Effector memory CD4-positive, alpha-beta T cell (primary cell): ENCODE data around the gene DPF3.

Experiments
- DNase-seq, 3 donors: peaks; one replicate each; pipeline ENCODE4 v3.0.0-alpha.2; 2020
- H3K27ac ChIP-seq: 2 replicates; pipeline ENCODE4 v1.7.0; 2013; ENCODE audit warnings: mild to moderate bottlenecking, low read length, moderate library complexity; ENCODE audit not compliant: insufficient read depth, poor library complexity, severe bottlenecking
- H3K27me3 ChIP-seq: replicated peaks from 2 replicates; pipeline ENCODE4 v1.7.0; 2013; ENCODE audit warnings: mild to moderate bottlenecking, low read length; ENCODE audit not compliant: insufficient read depth, control insufficient read depth, poor library complexity, severe bottlenecking
- H3K36me3 ChIP-seq: 2 replicates; pipeline ENCODE4 v1.7.0; 2013; ENCODE audit warnings: mild to moderate bottlenecking, low read length, moderate library complexity; ENCODE audit not compliant: control insufficient read depth, insufficient read depth
- H3K4me1 ChIP-seq: 2 replicates; pipeline ENCODE4 v1.7.0; 2013; ENCODE audit warnings: low read length, mild to moderate bottlenecking; ENCODE audit not compliant: control insufficient read depth, insufficient read depth, poor library complexity, severe bottlenecking
- H3K4me3 ChIP-seq: 2 replicates; pipeline ENCODE4 v1.7.0; 2013; ENCODE audit warnings: low read length, low read depth, mild to moderate bottlenecking; ENCODE audit not compliant: insufficient read depth, poor library complexity, severe bottlenecking
- H3K9me3 ChIP-seq: 2 replicates; pipeline ENCODE4 v1.7.0; 2013; ENCODE audit warnings: mild to moderate bottlenecking, low read length, moderate library complexity; ENCODE audit not compliant: control insufficient read depth

Gene DPF3

GRCh38 chr14:72792051-72792788, 101.7 kb downstream of the DPF3 start:
- no peaks in the 10 kb centered on the region for H3K27me3 ChIP-seq
- H3K4me1 ChIP-seq, result no peaks in the 10 kb centered on the region
- no peaks in the 10 kb centered on the region for H3K9me3 ChIP-seq
- no peak overlapping the region for H3K4me3 ChIP-seq
- no peak overlapping the region for H3K27ac ChIP-seq
- H3K36me3 ChIP-seq, result no peaks in the 10 kb centered on the region
- no peak for DNase-seq

GRCh38 chr14:72790887-72791566, 102.9 kb downstream of the DPF3 start:
- no peak overlapping the region for H3K4me3 ChIP-seq
- no peaks in the 10 kb centered on the region for H3K9me3 ChIP-seq
- no peak for DNase-seq
- H3K27ac ChIP-seq, result no peak overlapping the region
- no peaks in the 10 kb centered on the region for H3K36me3 ChIP-seq
- H3K27me3 ChIP-seq, result no peaks in the 10 kb centered on the region
- H3K4me1 ChIP-seq, result no peaks in the 10 kb centered on the region

- Histone ChIP-seq H3K9me3 (no peaks in the 10 kb centered on the region), H3K27me3 (no peaks in the 10 kb centered on the region), H3K4me1 (no peaks in the 10 kb centered on the region), H3K36me3 (no peaks in the 10 kb centered on the region), H3K4me3 (no peak overlapping the region), H3K27ac (no peak overlapping the region)
- no peak for DNase-seq
These were observed 104.8 kb downstream of the DPF3 start for GRCh38 chr14:72788972-72789728.

GRCh38 chr14:72788255-72788654, 105.6 kb downstream of the DPF3 start:
- Histone ChIP-seq H3K27me3 (no peaks in the 10 kb centered on the region), H3K27ac (no peak overlapping the region), H3K4me3 (no peak overlapping the region), H3K4me1 (no peaks in the 10 kb centered on the region), H3K36me3 (no peaks in the 10 kb centered on the region), H3K9me3 (no peaks in the 10 kb centered on the region)
- no peak for DNase-seq

GRCh38 chr14:72787841-72788240, 106.1 kb downstream of the DPF3 start:
- H3K4me1 ChIP-seq, result no peaks in the 10 kb centered on the region
- no peaks in the 10 kb centered on the region for H3K27me3 ChIP-seq
- H3K4me3 ChIP-seq, result no peak overlapping the region
- H3K36me3 ChIP-seq, result no peaks in the 10 kb centered on the region
- H3K27ac ChIP-seq, result no peak overlapping the region
- no peaks in the 10 kb centered on the region for H3K9me3 ChIP-seq
- no peak for DNase-seq

GRCh38 chr14:72786378-72787350, 107.2 kb downstream of the DPF3 start:
- DNase-seq, result no peak
- H3K36me3 ChIP-seq, result no peaks in the 10 kb centered on the region
- H3K4me1 ChIP-seq, result no peaks in the 10 kb centered on the region

GRCh38 chr14:72783741-72784140, 110.2 kb downstream of the DPF3 start:
- Histone ChIP-seq H3K36me3 (no peaks in the 10 kb centered on the region), H3K4me3 (no peak overlapping the region), H3K27ac (no peak overlapping the region), H3K27me3 (no peaks in the 10 kb centered on the region), H3K4me1 (no peaks in the 10 kb centered on the region), H3K9me3 (no peaks in the 10 kb centered on the region)
- no peak for DNase-seq

More at GRCh38 chr14:72786378-72787350, 107.2 kb downstream of the DPF3 start:
- Histone ChIP-seq H3K27ac (no peak overlapping the region), H3K27me3 (no peaks in the 10 kb centered on the region), H3K4me3 (no peak overlapping the region), H3K9me3 (no peaks in the 10 kb centered on the region)

GRCh38 chr14:72782817-72783216, 111.1 kb downstream of the DPF3 start:
- DNase-seq, result no peak
- no peak overlapping the region for H3K27ac ChIP-seq
- H3K36me3 ChIP-seq, result no peaks in the 10 kb centered on the region
- no peaks in the 10 kb centered on the region for H3K4me1 ChIP-seq
- H3K4me3 ChIP-seq, result no peak overlapping the region
- no peaks in the 10 kb centered on the region for H3K9me3 ChIP-seq
- H3K27me3 ChIP-seq, result no peaks in the 10 kb centered on the region
